ENCODE measurements around the gene EFCAB6.

DNA sequence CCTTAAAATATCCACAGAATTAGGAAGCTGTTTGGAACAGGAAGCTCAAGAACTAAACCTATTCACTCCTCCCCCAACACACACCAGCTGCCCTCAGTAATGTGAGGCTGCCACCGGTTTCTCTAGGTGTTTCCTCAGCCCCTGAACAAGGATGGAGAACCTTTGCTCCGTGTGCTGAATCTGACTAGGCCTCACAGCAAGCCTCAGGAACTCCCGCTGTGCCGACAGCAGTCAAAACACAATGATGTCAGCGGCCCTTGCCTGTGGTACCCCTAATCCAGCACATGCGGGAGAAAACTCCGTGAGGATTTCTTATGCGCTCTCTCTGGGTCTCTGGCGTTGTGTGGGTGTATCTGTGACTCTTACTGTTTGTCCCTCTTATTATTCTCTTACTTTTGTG, 153.3 kb downstream of the EFCAB6 start:
- TF ChIP-seq, protein P1, sequence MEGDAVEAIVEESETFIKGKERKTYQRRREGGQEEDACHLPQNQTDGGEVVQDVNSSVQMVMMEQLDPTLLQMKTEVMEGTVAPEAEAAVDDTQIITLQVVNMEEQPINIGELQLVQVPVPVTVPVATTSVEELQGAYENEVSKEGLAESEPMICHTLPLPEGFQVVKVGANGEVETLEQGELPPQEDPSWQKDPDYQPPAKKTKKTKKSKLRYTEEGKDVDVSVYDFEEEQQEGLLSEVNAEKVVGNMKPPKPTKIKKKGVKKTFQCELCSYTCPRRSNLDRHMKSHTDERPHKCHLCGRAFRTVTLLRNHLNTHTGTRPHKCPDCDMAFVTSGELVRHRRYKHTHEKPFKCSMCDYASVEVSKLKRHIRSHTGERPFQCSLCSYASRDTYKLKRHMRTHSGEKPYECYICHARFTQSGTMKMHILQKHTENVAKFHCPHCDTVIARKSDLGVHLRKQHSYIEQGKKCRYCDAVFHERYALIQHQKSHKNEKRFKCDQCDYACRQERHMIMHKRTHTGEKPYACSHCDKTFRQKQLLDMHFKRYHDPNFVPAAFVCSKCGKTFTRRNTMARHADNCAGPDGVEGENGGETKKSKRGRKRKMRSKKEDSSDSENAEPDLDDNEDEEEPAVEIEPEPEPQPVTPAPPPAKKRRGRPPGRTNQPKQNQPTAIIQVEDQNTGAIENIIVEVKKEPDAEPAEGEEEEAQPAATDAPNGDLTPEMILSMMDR (IDR thresholded peaks at IDR 0.05; ENCODE audit: low read depth, low read length, poor library complexity, severe bottlenecking), result no peak
- no peak for TF ChIP-seq EZH2phosphoT487 (IDR thresholded peaks at IDR 0.05; ENCODE audit: borderline replicate concordance, low read length)

All from DOHH2 (cell line).